ENCODE measurements around the gene ZC3HAV1. TPM values are rescaled to one million over a fixed set of nuclear protein-coding genes. Genes with fewer than 3 reads are reported as not detected.
"Not testable (repeated sequence)": the region's sequence is repeated elsewhere in the genome, so short reads cannot be mapped to it uniquely, and the experiment has no call there.

The ZC3HAV1 gene
- total RNA-seq, 4 donors from 2014 or later: 27.7 to 34.7 (median 29.2) TPM

GRCh38 chr7:139109983-139110411 lies 477 bp upstream of the ZC3HAV1 start:
- intact Hi-C loops (cut with DNase I): no loop called here
- H3K4me1 ChIP-seq: peaks cover 10 to 63% (median 12%) of the 10 kb centered on the region in 3 donors
- no peaks in the 10 kb centered on the region for H3K9me3 ChIP-seq
- H3K4me3 ChIP-seq: peak overlapping the region; percentile 77 to 97 (median 96)
- H3K27me3 ChIP-seq: no peaks in the 10 kb centered on the region
- H3K36me3 ChIP-seq: no peaks in the 10 kb centered on the region
- DNase-seq: no peak
- TF ChIP-seq CTCF (IDR thresholded peaks at IDR 0.05) (no peak), POLR2A (IDR thresholded peaks at IDR 0.05) (no peak)
- WGBS, 2 donors: 5 to 10% methylated on average over 15 to 16 of the region's 16 CpGs
- peak overlapping the region; percentile 96 to 99 (median 98) for H3K27ac ChIP-seq

- Histone ChIP-seq H3K4me1 (peaks cover 10 to 71% (median 12%) of the 10 kb centered on the region in 3 donors), H3K27ac (peak overlapping the region; percentile 96 to 99 (median 98)), H3K36me3 (no peaks in the 10 kb centered on the region), H3K9me3 (no peaks in the 10 kb centered on the region), H3K27me3 (no peaks in the 10 kb centered on the region), H3K4me3 (peak overlapping the region; percentile 77 to 97 (median 96))
- DNase-seq: no peak
- 0 to 1% methylated on average over 17 to 23 of the region's 61 CpGs for WGBS, 2 donors
- TF ChIP-seq POLR2A (IDR thresholded peaks at IDR 0.05) (no peak), CTCF (IDR thresholded peaks at IDR 0.05) (no peak)
- intact Hi-C loops (cut with DNase I): no loop called here
Observed at GRCh38 chr7:139108266-139109187, 993 bp downstream of the ZC3HAV1 start.

- Histone ChIP-seq H3K9me3 (no peaks in the 10 kb centered on the region), H3K27ac (peak overlapping the region in 3 of 4 donors; percentile 96 to 99 (median 99)), H3K4me3 (peak overlapping the region; percentile 77 to 97 (median 96)), H3K4me1 (peaks cover 12 to 78% (median 13%) of the 10 kb centered on the region in 3 donors), H3K36me3 (no peaks in the 10 kb centered on the region), H3K27me3 (no peaks in the 10 kb centered on the region)
- intact Hi-C loops (cut with DNase I): no loop called here
- WGBS, 2 donors: 42 to 43% methylated on average over 2 of the region's 2 CpGs
- no peak for DNase-seq
- TF ChIP-seq POLR2A (IDR thresholded peaks at IDR 0.05): no peak
- no peak for TF ChIP-seq CTCF (IDR thresholded peaks at IDR 0.05)
Observed at GRCh38 chr7:139106959-139107358, 2.6 kb downstream of the ZC3HAV1 start.

- intact Hi-C loops (cut with DNase I); DNase-seq; H3K36me3 ChIP-seq; H3K27me3 ChIP-seq; H3K9me3 ChIP-seq: not testable (repeated sequence)
- Histone ChIP-seq H3K27ac (peak overlapping the region in 2 of 4 donors; percentile 58 to 99), H3K4me3 (peak overlapping the region in 3 of 4 donors; percentile 4 to 95 (median 77)), H3K4me1 (peaks cover 12 to 75% (median 13%) of the 10 kb centered on the region in 3 donors)
- 60 to 76% methylated on average over 7 of the region's 7 CpGs for WGBS, 2 donors
Observed at GRCh38 chr7:139106227-139106626, 3.3 kb downstream of the ZC3HAV1 start.

- Histone ChIP-seq H3K4me1 (peaks cover 6 to 67% (median 10%) of the 10 kb centered on the region in 3 donors), H3K4me3 (peak overlapping the region in 2 of 4 donors; percentile 52 to 95), H3K36me3 (no peaks in the 10 kb centered on the region), H3K27me3 (no peaks in the 10 kb centered on the region), H3K27ac (peak overlapping the region in 3 of 4 donors; percentile 1 to 99 (median 58)), H3K9me3 (no peaks in the 10 kb centered on the region)
- no peak for TF ChIP-seq POLR2A (IDR thresholded peaks at IDR 0.05)
- no peak for TF ChIP-seq CTCF (IDR thresholded peaks at IDR 0.05)
- intact Hi-C loops (cut with DNase I): no loop called here
- WGBS, 2 donors: 40 to 49% methylated on average over 3 of the region's 3 CpGs
- no peak for DNase-seq
Observed at GRCh38 chr7:139105484-139105883, 4.0 kb downstream of the ZC3HAV1 start.
